Stimulated activated CD4-positive, alpha-beta T cell treated with anti-CD3 and anti-CD28 coated beads, Interleukin-4, amount 100 ng/mL, for 4 hours (primary cell): ENCODE measurements around the gene C12orf43.
A peak's percentile ranks its signal among the peaks of the same experiment; 100 is the strongest.

Experiments
- DNase-seq, 2 experiments: peaks; one replicate each; pipeline ENCODE4 v3.0.0-alpha.2; 2020

The C12orf43 gene

DNA sequence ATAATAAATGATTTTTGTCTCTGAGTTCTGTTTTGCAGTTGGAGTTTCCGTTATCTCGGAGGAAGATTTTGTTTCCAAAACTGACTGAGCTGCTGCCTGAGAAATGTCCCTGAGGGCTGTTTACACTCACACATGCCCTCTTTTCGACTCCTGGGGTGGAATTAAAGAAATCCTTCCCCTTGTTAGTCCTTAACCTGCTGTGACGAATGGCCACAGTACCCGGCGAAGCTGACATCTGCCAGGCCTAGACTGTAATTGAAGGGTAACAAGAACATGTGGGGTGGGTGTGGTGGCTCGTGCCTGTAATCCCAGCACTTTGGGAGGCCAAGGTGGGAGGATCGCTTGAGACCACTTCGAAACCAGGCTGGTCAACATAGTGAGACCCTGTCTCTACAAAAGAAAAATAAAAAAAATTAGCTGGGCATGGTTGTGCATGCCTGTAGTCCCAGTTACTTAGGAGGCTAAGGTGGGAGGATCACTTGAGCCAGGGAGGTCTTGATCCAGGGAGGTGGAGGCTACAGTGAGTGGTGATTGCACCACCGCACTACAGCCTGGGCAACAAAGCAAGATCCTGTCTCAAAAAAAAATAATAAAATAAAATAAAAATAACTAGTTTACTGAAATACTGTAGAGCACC lies 14.4 kb upstream of the C12orf43 start:
- no peak for DNase-seq

DNA sequence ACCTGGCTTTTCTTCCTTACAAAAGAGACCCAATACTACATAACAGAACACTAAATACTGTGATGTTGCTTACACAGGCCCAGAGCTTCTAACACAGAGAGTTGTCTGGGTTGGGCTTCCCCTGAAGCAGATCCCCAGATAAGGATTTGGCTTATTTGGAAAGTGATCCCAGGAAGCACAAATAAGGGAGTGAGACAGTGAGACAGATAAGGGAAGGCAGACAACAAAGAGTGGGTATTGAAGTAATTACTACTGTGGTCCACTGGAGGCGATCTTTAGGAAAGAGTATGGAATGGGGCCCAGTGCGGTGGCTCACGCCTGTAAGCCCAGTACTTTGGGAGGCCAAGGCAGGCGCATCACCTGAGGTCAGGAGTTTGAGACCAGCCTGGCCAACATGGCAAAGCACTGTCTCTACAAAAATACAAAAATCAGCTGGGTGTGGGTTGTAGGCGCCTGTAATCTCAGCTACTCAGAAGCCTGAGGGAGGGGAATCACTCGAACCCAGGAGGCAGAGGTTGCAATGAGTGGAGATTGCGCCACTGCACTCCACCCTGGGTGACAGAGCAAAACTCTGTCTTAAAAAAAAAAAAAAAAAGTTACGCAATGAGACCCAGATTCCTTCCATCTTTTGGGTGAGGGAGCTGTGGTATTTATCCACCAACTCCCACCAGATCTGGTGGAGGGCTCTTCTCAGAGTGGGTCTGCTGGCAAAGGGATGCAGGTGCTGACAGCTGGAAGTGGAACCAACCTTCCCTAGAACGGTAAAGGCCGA lies 10.2 kb upstream of the C12orf43 start:
- no peak for DNase-seq

GRCh38 chr12:121025442-121026226 lies 9.3 kb upstream of the C12orf43 start:
- DNase-seq, result no peak

DNA sequence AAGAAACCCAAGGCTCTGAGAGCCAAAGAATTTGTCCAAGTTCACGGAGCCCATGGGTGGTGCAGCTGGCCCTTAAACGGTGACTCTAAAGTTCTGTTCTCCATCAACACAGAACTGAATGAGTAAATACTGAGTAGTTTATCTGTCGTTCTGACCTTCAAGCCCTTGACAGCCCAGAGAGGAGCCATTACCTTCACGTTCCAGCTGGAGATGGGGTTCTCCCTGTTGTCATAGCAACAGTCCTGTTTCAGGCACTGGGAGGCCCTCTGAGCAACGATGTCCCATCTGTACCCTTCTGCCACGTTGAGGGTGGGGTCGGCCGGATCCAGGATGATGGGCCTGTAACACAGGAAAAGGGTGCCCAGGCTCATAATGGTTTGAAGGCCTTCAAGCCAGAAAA lies 7.5 kb upstream of the C12orf43 start:
- DNase-seq, result no peak

DNA sequence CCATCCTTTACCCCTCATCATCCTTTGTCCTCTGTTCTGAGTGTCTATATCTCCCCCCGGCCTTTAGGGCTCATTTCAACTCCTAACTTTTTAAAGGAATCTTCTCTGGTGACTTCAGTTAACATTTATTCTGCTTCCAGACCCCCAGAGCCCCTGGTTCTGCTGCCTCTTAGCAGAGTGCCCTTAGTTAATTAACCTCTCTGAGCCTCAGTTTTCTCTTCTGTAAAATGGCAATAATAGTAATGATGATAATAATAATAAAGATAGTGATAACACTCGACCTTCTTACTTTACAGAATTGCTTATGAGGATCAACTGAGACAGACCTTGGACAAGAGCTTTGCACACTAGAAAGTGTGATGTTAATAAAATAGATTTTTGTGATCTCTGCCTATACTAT lies 6.4 kb upstream of the C12orf43 start:
- no peak for DNase-seq

- no peak for DNase-seq
These were observed 5.5 kb upstream of the C12orf43 start for GRCh38 chr12:121021754-121022153.

DNA sequence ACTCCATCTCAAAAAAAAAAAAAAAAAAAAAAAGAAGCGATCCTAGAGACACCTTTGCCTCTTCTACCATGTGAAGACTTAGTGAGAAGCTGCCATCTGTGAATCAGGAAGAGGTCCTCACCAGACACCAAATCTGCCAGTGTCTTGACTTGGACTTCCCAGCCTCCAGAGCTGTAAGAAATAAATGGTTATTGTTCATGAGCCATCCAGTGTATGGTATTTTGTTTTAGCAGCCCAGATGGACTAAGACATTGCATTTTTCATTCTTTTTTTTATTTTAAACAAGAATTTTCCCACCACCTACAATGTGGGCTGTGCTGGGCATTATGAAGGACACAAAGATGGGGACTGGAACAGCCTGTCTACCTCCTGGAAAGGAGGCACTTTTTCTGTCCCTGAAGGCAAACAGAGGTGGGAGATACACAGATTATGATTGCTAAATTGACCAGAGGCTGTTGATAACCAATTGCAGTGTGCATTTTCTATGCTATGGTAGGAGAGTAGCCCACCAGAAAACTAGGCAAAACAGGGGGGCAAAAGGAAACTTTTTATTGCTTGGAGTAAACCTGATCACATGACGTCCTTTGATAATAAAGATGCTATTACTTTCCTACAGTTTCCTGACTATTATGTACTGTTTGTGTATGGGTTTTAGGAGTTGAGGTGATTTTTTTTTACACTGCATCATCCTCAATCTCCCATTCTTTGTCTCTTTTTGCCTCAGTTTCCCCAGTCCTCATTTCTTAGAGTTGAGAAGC lies 2.8 kb upstream of the C12orf43 start:
- no peak for DNase-seq

GRCh38 chr12:121017966-121018491 lies 1.7 kb upstream of the C12orf43 start:
- DNase-seq, result no peak

DNA sequence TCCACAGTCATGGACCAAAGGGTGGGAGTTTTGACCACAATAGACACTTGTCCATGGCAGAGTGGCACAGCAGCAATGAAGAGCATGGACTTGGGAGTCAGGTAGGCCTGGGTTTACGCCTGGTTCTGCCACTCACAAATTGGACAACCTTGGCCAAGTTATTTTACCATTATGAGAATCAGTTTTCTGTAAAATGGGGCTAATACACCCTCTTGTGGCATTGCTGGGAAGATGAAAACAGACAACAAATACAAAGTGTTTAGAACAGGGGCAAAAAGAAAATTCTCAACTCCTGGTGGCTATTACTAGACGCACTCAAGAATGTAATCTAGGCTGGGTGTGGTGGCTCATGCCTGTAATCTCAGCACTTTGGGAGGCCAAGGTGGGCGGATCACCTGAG lies 2.6 kb downstream of the C12orf43 start:
- DNase-seq, result no peak

GRCh38 chr12:121011820-121012219 lies 4.5 kb downstream of the C12orf43 start:
- DNase-seq, result no peak

GRCh38 chr12:121010860-121011259 lies 5.4 kb downstream of the C12orf43 start:
- DNase-seq, result no peak

GRCh38 chr12:121009741-121010140 lies 6.5 kb downstream of the C12orf43 start:
- DNase-seq, result no peak

DNA sequence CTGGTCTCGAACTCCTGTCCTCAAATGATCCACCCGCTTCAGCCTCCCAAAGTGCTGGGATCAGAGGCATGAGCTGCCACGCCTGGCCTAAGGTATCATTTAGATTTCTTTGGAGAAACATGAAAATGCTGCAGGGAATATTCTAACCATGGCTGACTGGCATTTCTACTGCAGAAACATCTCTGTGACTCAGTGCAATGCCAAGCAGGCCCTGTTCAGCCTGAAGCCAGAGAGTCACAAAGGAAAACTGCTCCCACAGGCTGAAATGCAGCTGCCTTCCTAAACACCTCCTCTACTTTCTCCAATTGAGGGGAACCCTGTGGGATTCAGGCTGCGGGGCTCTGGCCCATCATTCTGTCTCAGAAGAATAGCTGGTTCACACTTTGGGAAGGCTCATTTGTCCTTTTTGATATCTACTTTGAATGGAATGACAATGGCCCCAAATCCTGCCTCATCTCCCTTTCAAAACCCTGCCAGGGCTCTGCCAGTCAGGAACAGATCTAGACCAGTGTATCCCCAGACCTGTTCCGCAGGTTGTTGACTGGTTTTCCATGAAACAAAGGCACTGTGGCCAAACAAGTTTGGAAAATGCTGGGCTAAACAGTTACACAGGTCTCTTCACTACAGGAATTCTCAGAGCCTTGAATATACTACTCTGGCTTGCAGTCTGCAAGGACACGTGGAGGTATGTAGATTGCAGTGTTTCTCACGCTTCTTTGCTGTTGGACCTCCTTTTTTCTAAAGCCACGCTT lies 7.8 kb downstream of the C12orf43 start:
- no peak for DNase-seq

GRCh38 chr12:121005346-121005815 lies 10.9 kb downstream of the C12orf43 start:
- peak; percentile 19 to 46 for DNase-seq

DNA sequence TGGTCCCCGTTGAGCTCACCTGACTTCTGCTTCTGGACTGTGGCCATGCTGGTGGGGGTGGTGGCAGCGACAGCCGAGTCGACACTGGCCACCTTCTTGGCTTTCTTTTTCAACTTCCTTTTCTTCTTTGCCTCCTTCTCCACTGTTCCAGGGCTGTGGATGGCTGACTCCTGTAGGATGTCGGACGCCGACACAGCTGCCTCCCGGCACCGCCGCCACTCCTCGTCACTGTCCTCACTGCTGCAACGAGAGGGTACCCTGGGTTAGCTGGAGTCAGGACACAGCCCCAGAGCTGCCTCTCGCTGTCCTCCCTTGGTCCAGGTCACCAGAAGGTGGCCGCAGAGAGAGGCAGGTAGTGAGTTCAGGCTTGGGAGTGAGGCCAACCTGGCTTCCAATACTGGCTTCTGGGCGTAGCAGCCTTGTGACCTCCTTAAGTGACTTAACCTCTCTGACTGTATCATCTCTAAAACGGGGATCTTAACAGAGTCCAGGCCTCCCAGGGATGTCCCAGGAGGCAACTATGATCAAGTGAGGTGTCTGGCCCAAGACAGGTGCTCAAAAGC lies 12.0 kb downstream of the C12orf43 start:
- no peak for DNase-seq

- no peak for DNase-seq
These were observed 12.6 kb downstream of the C12orf43 start for GRCh38 chr12:121003650-121004049.

- DNase-seq, result no peak
These were observed 14.3 kb downstream of the C12orf43 start for GRCh38 chr12:121001841-121002483.

DNA sequence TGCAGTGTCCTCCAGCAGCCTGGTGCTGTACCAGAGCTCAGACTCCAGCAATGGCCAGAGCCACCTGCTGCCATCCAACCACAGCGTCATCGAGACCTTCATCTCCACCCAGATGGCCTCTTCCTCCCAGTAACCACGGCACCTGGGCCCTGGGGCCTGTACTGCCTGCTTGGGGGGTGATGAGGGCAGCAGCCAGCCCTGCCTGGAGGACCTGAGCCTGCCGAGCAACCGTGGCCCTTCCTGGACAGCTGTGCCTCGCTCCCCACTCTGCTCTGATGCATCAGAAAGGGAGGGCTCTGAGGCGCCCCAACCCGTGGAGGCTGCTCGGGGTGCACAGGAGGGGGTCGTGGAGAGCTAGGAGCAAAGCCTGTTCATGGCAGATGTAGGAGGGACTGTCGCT lies 15.2 kb downstream of the C12orf43 start:
- DNase-seq, result no peak

GRCh38 chr12:121000530-121000929 lies 15.8 kb downstream of the C12orf43 start:
- no peak for DNase-seq

DNA sequence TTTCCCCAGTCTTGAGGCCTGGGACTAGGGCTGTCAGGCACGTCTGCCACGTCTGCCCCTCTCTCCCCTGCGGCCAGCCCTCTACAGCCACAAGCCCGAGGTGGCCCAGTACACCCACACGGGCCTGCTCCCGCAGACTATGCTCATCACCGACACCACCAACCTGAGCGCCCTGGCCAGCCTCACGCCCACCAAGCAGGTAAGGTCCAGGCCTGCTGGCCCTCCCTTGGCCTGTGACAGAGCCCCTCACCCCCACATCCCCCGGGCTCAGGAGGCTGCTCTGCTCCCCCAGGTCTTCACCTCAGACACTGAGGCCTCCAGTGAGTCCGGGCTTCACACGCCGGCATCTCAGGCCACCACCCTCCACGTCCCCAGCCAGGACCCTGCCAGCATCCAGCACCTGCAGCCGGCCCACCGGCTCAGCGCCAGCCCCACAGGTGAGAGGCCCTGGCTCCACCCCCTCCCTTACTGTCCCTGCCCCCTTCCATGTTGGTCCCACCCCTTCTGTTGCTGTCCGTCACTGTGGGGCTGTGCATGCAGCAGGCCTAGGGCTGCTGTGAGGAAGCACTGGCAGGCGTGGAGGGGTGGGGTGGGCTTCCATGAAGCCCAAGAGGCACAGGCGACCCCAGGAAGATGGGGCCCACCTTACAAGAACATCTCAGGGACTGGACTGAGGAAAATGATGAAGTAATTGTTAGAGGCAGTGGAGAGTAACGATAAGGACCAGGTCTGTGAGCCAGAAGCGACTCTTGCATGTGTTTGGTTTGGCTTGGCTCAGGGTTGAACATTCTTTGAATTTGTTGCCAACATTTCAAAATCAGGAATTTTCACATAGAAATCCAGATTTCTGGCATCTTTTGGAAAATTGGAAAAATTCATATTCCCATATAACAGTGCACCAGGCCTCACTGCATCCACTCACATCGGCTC lies 16.8 kb downstream of the C12orf43 start:
- DNase-seq, result no peak
